Measurements from ENCODE around the gene SLC25A31. TPM values are rescaled to one million over a fixed set of nuclear protein-coding genes. Genes with fewer than 3 reads are reported as not detected.

The SLC25A31 gene
- 0.28 TPM in 1 of 2 replicates, not detected in the other for polyA plus RNA-seq
- not detected in 2 replicates for polyA minus RNA-seq

DNA sequence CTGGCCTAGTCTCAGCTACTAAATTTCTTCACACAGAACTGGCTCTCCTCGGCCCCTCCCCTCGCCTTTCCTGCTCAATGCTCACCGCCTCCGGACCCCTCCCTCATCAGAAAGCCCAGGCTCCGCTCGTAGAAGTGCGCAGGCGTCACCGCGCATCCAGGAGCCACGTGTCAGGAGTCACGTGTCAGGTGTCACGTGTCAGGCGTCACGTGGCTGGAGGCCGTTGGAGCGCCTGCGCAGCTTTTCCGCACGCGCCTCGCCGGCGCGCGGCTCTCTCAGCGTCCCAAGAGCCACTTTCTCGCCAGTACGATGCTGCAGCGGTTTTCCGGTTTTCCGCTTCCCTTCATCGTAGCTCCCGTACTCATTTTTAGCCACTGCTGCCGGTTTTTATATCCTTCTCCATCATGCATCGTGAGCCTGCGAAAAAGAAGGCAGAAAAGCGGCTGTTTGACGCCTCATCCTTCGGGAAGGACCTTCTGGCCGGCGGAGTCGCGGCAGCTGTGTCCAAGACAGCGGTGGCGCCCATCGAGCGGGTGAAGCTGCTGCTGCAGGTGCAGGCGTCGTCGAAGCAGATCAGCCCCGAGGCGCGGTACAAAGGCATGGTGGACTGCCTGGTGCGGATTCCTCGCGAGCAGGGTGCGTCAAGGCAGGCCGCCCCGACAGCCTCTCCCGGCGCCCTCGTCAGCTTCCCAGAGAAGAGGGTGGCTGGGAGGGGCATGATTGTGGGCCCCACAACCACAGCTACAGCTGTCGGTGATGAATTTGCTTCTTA, at the start of gene SLC25A31:
Gene SLC25A31 (plus strand): TSS at position 259 of the 772 bp plus-strand sequence. CDS start 146 bp downstream, at position 405.
- Histone ChIP-seq H3K27ac (ENCODE audit: low read length) (no peak within 1 kb of the TSS), H3K27me3 (ENCODE audit: insufficient read depth, low read depth, low read length) (no peaks in the 10 kb centered on the region), H3F3A (ENCODE audit: insufficient read depth, low read length, poor library complexity, severe bottlenecking) (no peaks in the 10 kb centered on the region), H3K79me2 (replicated peaks; ENCODE audit: insufficient read depth, low read length) (no peaks in the 10 kb centered on the region), H3K9me2 (ENCODE audit: insufficient read depth, low read length) (no peaks in the 10 kb centered on the region), H4K20me1 (ENCODE audit: insufficient read depth) (no peaks in the 10 kb centered on the region), H2AFZ (ENCODE audit: low read depth, low read length) (no peak within 1 kb of the TSS), H3K4me2 (ENCODE audit: low read length) (no peak within 1 kb of the TSS), H3K9me3 (ENCODE audit: low read length) (no peaks in the 10 kb centered on the region), H3K36me3 (ENCODE audit: insufficient read depth, low read length) (no peaks in the 10 kb centered on the region), H3K4me3 (ENCODE audit: low read length) (no peak within 1 kb of the TSS), H3K9ac (ENCODE audit: low read length) (no peak within 1 kb of the TSS)
- TF ChIP-seq, protein P1, sequence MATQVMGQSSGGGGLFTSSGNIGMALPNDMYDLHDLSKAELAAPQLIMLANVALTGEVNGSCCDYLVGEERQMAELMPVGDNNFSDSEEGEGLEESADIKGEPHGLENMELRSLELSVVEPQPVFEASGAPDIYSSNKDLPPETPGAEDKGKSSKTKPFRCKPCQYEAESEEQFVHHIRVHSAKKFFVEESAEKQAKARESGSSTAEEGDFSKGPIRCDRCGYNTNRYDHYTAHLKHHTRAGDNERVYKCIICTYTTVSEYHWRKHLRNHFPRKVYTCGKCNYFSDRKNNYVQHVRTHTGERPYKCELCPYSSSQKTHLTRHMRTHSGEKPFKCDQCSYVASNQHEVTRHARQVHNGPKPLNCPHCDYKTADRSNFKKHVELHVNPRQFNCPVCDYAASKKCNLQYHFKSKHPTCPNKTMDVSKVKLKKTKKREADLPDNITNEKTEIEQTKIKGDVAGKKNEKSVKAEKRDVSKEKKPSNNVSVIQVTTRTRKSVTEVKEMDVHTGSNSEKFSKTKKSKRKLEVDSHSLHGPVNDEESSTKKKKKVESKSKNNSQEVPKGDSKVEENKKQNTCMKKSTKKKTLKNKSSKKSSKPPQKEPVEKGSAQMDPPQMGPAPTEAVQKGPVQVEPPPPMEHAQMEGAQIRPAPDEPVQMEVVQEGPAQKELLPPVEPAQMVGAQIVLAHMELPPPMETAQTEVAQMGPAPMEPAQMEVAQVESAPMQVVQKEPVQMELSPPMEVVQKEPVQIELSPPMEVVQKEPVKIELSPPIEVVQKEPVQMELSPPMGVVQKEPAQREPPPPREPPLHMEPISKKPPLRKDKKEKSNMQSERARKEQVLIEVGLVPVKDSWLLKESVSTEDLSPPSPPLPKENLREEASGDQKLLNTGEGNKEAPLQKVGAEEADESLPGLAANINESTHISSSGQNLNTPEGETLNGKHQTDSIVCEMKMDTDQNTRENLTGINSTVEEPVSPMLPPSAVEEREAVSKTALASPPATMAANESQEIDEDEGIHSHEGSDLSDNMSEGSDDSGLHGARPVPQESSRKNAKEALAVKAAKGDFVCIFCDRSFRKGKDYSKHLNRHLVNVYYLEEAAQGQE (IDR thresholded peaks at IDR 0.05; ENCODE audit: borderline replicate concordance): no peak
- TF ChIP-seq MXI1 (conservative IDR thresholded peaks at IDR 0.05; ENCODE audit: poor library complexity, severe bottlenecking): no peak
- TF ChIP-seq EZH2 (IDR thresholded peaks at IDR 0.05; ENCODE audit: borderline replicate concordance, insufficient read depth, low read length, poor library complexity, severe bottlenecking): no peak
- TF ChIP-seq TAF1 (IDR thresholded peaks at IDR 0.05; ENCODE audit: low read depth): no peak
- no peak for TF ChIP-seq EP300 (conservative IDR thresholded peaks at IDR 0.05; ENCODE audit: poor library complexity, severe bottlenecking)
- no peak for TF ChIP-seq SMC3 (conservative IDR thresholded peaks at IDR 0.05; ENCODE audit: poor library complexity)
- TF ChIP-seq, protein P2, sequence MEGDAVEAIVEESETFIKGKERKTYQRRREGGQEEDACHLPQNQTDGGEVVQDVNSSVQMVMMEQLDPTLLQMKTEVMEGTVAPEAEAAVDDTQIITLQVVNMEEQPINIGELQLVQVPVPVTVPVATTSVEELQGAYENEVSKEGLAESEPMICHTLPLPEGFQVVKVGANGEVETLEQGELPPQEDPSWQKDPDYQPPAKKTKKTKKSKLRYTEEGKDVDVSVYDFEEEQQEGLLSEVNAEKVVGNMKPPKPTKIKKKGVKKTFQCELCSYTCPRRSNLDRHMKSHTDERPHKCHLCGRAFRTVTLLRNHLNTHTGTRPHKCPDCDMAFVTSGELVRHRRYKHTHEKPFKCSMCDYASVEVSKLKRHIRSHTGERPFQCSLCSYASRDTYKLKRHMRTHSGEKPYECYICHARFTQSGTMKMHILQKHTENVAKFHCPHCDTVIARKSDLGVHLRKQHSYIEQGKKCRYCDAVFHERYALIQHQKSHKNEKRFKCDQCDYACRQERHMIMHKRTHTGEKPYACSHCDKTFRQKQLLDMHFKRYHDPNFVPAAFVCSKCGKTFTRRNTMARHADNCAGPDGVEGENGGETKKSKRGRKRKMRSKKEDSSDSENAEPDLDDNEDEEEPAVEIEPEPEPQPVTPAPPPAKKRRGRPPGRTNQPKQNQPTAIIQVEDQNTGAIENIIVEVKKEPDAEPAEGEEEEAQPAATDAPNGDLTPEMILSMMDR (IDR thresholded peaks at IDR 0.05; ENCODE audit: poor library complexity, severe bottlenecking): no peak
- TF ChIP-seq POLR2AphosphoS5 (IDR thresholded peaks at IDR 0.05): no peak
- TF ChIP-seq RAD21 (conservative IDR thresholded peaks at IDR 0.05): no peak

DNA sequence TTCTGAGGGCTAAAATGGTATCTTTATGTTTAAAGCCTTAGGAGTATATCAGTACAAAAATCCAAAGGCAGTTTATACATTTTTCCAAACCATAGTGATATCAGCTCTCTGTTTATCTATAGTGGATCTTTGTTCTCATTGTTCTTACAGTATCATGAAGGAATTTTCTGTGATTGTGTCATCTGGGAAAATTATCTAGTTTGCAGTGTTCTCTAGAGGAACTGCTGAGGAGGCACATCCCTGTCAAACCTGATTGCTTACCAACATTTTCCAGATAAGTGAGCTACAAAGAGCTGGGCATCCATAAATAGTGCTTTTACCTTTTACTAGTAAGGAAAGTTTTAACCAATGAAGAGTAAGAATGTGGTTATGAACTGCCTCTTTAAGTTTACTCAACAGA, 44.9 kb upstream of the SLC25A31 start:
- Histone ChIP-seq H4K20me1 (ENCODE audit: insufficient read depth) (no peaks in the 10 kb centered on the region), H3K9me2 (ENCODE audit: insufficient read depth, low read length) (no peaks in the 10 kb centered on the region), H3F3A (ENCODE audit: insufficient read depth, low read length, poor library complexity, severe bottlenecking) (no peaks in the 10 kb centered on the region), H3K9me3 (ENCODE audit: low read length) (no peaks in the 10 kb centered on the region), H3K4me2 (ENCODE audit: low read length) (no peak overlapping the region), H3K9ac (ENCODE audit: low read length) (no peak overlapping the region), H3K4me3 (ENCODE audit: low read length) (no peak overlapping the region), H2AFZ (ENCODE audit: low read depth, low read length) (no peak overlapping the region), H3K36me3 (ENCODE audit: insufficient read depth, low read length) (no peaks in the 10 kb centered on the region), H3K79me2 (replicated peaks; ENCODE audit: insufficient read depth, low read length) (no peaks in the 10 kb centered on the region), H3K27ac (ENCODE audit: low read length) (no peak overlapping the region), H3K27me3 (ENCODE audit: insufficient read depth, low read depth, low read length) (no peaks in the 10 kb centered on the region)
- TF ChIP-seq, protein P2 (IDR thresholded peaks at IDR 0.05; ENCODE audit: poor library complexity, severe bottlenecking): no peak
- TF ChIP-seq RAD21 (conservative IDR thresholded peaks at IDR 0.05) (no peak), MXI1 (conservative IDR thresholded peaks at IDR 0.05; ENCODE audit: poor library complexity, severe bottlenecking) (no peak), POLR2AphosphoS5 (IDR thresholded peaks at IDR 0.05) (no peak), EP300 (conservative IDR thresholded peaks at IDR 0.05; ENCODE audit: poor library complexity, severe bottlenecking) (no peak)
- TF ChIP-seq, protein P1 (IDR thresholded peaks at IDR 0.05; ENCODE audit: borderline replicate concordance): no peak
